Right lobe of liver (tissue), 4 donors: Measurements from ENCODE around the gene AGTRAP.

Source experiments
- CTCF ChIP-seq, 4 donors: fragments of 200-600 bp in 3 of 4; fragments of 450-650 bp in 1 of 4; IDR thresholded peaks; one replicate each; pipeline versions ENCODE4 v1.5.1 to v1.8.0; 2016 to 2022; ENCODE audit warnings: antibody characterized with exemption in 4 of 4, mild to moderate bottlenecking in 2 of 4
- POLR2A ChIP-seq: fragments of 450-650 bp; IDR thresholded peaks from one replicate; pipeline ENCODE4 v1.6.1; 2017; ENCODE audit warnings: antibody characterized with exemption, mild to moderate bottlenecking
- donor health status: DM: no; HTN: no; CAD: no.
- donor health status: DM: no; HTN: no; CAD: no.
- donor health status: DM: no; HTN: yes; CAD: no.

GRCh38 chr1:11690397-11691301, 45.3 kb upstream of the AGTRAP start:
- no peak for TF ChIP-seq CTCF (IDR thresholded peaks at IDR 0.05)
- TF ChIP-seq POLR2A, result no peak
